ENCODE data around the gene KRT80.

DNA sequence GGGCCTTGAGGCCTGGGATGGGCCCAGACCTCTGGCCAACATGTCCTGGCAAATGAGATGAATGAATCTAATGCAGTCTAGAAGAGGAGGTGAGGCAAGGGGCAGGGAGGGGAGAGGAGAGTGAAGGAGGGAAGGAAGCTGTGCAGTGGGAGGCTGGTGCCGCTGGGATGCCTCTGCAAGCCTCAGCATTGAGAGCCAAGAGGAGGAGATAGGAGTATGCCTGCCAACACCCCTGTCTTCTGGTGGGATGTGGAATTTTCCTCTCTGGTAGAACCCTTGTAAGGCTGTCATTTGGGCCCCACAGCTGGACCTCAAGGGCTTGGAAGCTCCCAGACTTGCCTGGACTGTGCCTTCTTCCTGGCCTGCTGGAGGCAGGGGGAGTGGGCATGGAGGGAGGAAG, 21.9 kb downstream of the KRT80 start:
- TF ChIP-seq, protein P1, sequence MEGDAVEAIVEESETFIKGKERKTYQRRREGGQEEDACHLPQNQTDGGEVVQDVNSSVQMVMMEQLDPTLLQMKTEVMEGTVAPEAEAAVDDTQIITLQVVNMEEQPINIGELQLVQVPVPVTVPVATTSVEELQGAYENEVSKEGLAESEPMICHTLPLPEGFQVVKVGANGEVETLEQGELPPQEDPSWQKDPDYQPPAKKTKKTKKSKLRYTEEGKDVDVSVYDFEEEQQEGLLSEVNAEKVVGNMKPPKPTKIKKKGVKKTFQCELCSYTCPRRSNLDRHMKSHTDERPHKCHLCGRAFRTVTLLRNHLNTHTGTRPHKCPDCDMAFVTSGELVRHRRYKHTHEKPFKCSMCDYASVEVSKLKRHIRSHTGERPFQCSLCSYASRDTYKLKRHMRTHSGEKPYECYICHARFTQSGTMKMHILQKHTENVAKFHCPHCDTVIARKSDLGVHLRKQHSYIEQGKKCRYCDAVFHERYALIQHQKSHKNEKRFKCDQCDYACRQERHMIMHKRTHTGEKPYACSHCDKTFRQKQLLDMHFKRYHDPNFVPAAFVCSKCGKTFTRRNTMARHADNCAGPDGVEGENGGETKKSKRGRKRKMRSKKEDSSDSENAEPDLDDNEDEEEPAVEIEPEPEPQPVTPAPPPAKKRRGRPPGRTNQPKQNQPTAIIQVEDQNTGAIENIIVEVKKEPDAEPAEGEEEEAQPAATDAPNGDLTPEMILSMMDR (IDR thresholded peaks at IDR 0.05), result no peak
- TF ChIP-seq POLR2A (IDR thresholded peaks at IDR 0.05) (no peak), POLR2AphosphoS5 (IDR thresholded peaks at IDR 0.05) (no peak)
